Measurements from ENCODE around the gene INPP5E. TPM values are rescaled to one million over a fixed set of nuclear protein-coding genes. Genes with fewer than 3 reads are reported as not detected.
A peak's percentile ranks its signal among the peaks of the same experiment; 100 is the strongest.

Gene INPP5E
- total and polyA plus RNA-seq, 12 donors = 6.6 to 16.8 (median 9.3) TPM

- Histone ChIP-seq H3K36me3 (peaks cover 0 to 63% (median 35%) of the 10 kb centered on the region in 9 donors), H3K27me3 (no peaks in the 10 kb centered on the region), H3K4me3 (no peak overlapping the region), H3K9me3 (no peaks in the 10 kb centered on the region), H3K27ac (no peak overlapping the region), H3K4me1 (peaks cover 8 to 36% (median 25%) of the 10 kb centered on the region in 9 donors)
- DNase-seq = no peak
- intact Hi-C loops (cut with DNase I) = no loop called here
- ATAC-seq = no peak
- no peak for TF ChIP-seq CTCF (IDR thresholded peaks at IDR 0.05)
- whole genome bisulfite sequencing, 2 donors = 39 to 48% methylated on average over 9 of the region's 9 CpGs
These were observed 26.7 kb downstream of the INPP5E start for GRCh38 chr9:136412962-136413361.

- ATAC-seq (no peak), DNase-seq (no peak)
- WGBS, 2 donors = 33 to 39% methylated on average over 4 of the region's 4 CpGs
- Histone ChIP-seq H3K4me1 (peaks cover 8 to 36% (median 25%) of the 10 kb centered on the region in 9 donors), H3K4me3 (peak overlapping the region; percentile 62 to 100 (median 96)), H3K27ac (peak overlapping the region in 3 of 10 donors; percentile 89 to 93 (median 91)), H3K9me3 (no peaks in the 10 kb centered on the region), H3K27me3 (no peaks in the 10 kb centered on the region), H3K36me3 (peaks cover 0 to 62% (median 26%) of the 10 kb centered on the region in 9 donors)
- intact Hi-C loops (cut with DNase I) = no loop called here
- no peak for TF ChIP-seq CTCF (IDR thresholded peaks at IDR 0.05)
These were observed 28.3 kb downstream of the INPP5E start for GRCh38 chr9:136411378-136411777.

- WGBS, 2 donors = 0 to 1% methylated on average over 78 to 83 of the region's 83 CpGs
- intact Hi-C loops (cut with DNase I) = no loop called here
- DNase-seq = peak; percentile 94 to 95
- Histone ChIP-seq H3K4me1 (peaks cover 8 to 36% (median 25%) of the 10 kb centered on the region in 9 donors), H3K27me3 (no peaks in the 10 kb centered on the region), H3K9me3 (no peaks in the 10 kb centered on the region), H3K36me3 (peaks cover 0 to 62% (median 26%) of the 10 kb centered on the region in 9 donors), H3K4me3 (peak within 1 kb of the TSS; percentile 62 to 100 (median 96)), H3K27ac (peak within 1 kb of the TSS; percentile 64 to 94 (median 90))
- TF ChIP-seq CTCF (IDR thresholded peaks at IDR 0.05) = no peak
- peak; percentile 74 to 94 (median 92) for ATAC-seq
These were observed 29.0 kb downstream of the INPP5E start, which contains the start of the genes ENTR1 and PMPCA for GRCh38 chr9:136410500-136411287. TSS of gene ENTR1 (minus strand) at chr9:136410614. CDS start at chr9:136410397, 217 bp downstream. TSS of gene PMPCA (plus strand) at chr9:136410658. CDS start at chr9:136410669, 11 bp downstream.

GRCh38 chr9:136409557-136410455 is 29.8 kb downstream of the INPP5E start:
- TF ChIP-seq CTCF (IDR thresholded peaks at IDR 0.05) = no peak
- Histone ChIP-seq H3K4me1 (peaks cover 8 to 36% (median 25%) of the 10 kb centered on the region in 9 donors), H3K36me3 (peaks cover 0 to 62% (median 28%) of the 10 kb centered on the region in 9 donors), H3K9me3 (no peaks in the 10 kb centered on the region), H3K27me3 (no peaks in the 10 kb centered on the region), H3K4me3 (peak overlapping the region; percentile 50 to 100 (median 96)), H3K27ac (peak overlapping the region in 9 of 10 donors; percentile 64 to 94 (median 89))
- 11 to 12% methylated on average over 71 of the region's 71 CpGs for WGBS, 2 donors
- DNase-seq (no peak), ATAC-seq (peak in 7 of 8 donors; percentile 10 to 29 (median 20))
- intact Hi-C loops (cut with DNase I) = loop anchor here in 2 of 10 donors (10.0 kb wide), 2 partner anchors 65 to 95 kb away; no protein-coding TSS in a partner anchor

Data from heart right ventricle (tissue), 16 donors.